Adrenal gland (tissue), 5 donors: ENCODE data around the gene ACTR2.

Source experiments
- CTCF ChIP-seq, 6 experiments: fragments of 450-650 bp in 4 of 6; fragments of 200-600 bp in 2 of 6; sonication (generic) in 1 of 6; IDR thresholded peaks; 1 replicate in 5 of 6; 2 replicates in 1 of 6; pipeline versions ENCODE4 v1.5.1 to v1.8.0; 2016 to 2021; ENCODE audit warnings: antibody characterized with exemption in 6 of 6, mild to moderate bottlenecking in 2 of 6, moderate library complexity in 1 of 6
- POLR2A ChIP-seq, 2 donors: fragments of 450-650 bp; IDR thresholded peaks; one replicate each; pipeline ENCODE4 v1.6.1; 2017; ENCODE audit warnings: antibody characterized with exemption in 2 of 2, mild to moderate bottlenecking in 2 of 2, moderate library complexity in 1 of 2
- donor health status: DM: no; HTN: no; CAD: no.

- TF ChIP-seq CTCF (IDR thresholded peaks at IDR 0.05) = no peak
- no peak for TF ChIP-seq POLR2A (IDR thresholded peaks at IDR 0.05)
Observed at GRCh38 chr2:65281627-65282351, 54.2 kb downstream of the ACTR2 start.
